Vagina (tissue), 2 donors: ENCODE data around the gene ZNF787. TPM values are rescaled to one million over a fixed set of nuclear protein-coding genes. Genes with fewer than 3 reads are reported as not detected.
A peak's percentile ranks its signal among the peaks of the same experiment; 100 is the strongest.

Experiments used
- DNase-seq, 2 donors: peaks; one replicate each; pipeline ENCODE4 v3.0.0-alpha.2; 2017; ENCODE audit errors: extremely low spot score in 2 of 2
- H3K27ac ChIP-seq: fragments of 200-600 bp; sonication (generic); one replicate; pipeline ENCODE4 v1.5.1; 2019
- H3K27me3 ChIP-seq: fragments of 200-600 bp; sonication (generic); one replicate; pipeline ENCODE4 v1.5.1; 2019
- H3K36me3 ChIP-seq, 2 donors: fragments of 200-600 bp; sonication (generic); one replicate each; pipeline ENCODE4 v1.5.1; 2017 to 2019
- H3K4me1 ChIP-seq: fragments of 200-600 bp; sonication (generic); one replicate; pipeline ENCODE4 v1.5.1; 2019
- H3K4me3 ChIP-seq, 2 donors: fragments of 200-600 bp; sonication (generic); 1 replicate in 1 of 2; 2 replicates in 1 of 2; pipeline ENCODE4 v1.5.1; 2016 to 2019
- H3K9me3 ChIP-seq: fragments of 200-600 bp; sonication (generic); one replicate; pipeline ENCODE4 v1.5.1; 2019
- POLR2A ChIP-seq, 2 donors: fragments of 450-650 bp; IDR thresholded peaks; one replicate each; pipeline ENCODE4 v1.6.1; 2017; ENCODE audit warnings: antibody characterized with exemption in 2 of 2, mild to moderate bottlenecking in 2 of 2, moderate library complexity in 2 of 2
- POLR2AphosphoS5 ChIP-seq, 2 donors: sonication (generic); formaldehyde crosslinking; IDR thresholded peaks; one replicate each; pipeline ENCODE4 v1.9.0; 2017; ENCODE audit warnings: antibody characterized with exemption in 2 of 2, mild to moderate bottlenecking in 2 of 2, low read depth in 1 of 2; ENCODE audit not compliant: insufficient read depth in 1 of 2
- intact Hi-C: fragments of 100-400 bp; cut with DNase I; formaldehyde crosslinking; loops from one replicate; pipeline ENCODE4 v1.15.1; 2023
- total RNA-seq: library from RNA; depleted of rRNA; stranded (reverse); fragments of >200 nt; gene quantifications from one replicate; pipeline ENCODE4 v1.2.3, GENCODE V29; 2016
- TF ChIP-seq, protein P1 (sequence below), 3 experiments: fragments of 450-650 bp in 2 of 3; fragments of 200-600 bp in 1 of 3; sonication (generic) in 1 of 3; IDR thresholded peaks; one replicate each; pipeline ENCODE4 v1.5.1; 2017 to 2019; ENCODE audit warnings: antibody characterized with exemption in 3 of 3, mild to moderate bottlenecking in 2 of 3, moderate library complexity in 2 of 3

ZNF787 gene
- total RNA-seq = 13.5 TPM

- Histone ChIP-seq H3K4me1 (peaks cover 47% of the 10 kb centered on the region), H3K9me3 (no peaks in the 10 kb centered on the region), H3K4me3 (peak within 1 kb of the TSS; percentile 81 to 84), H3K36me3 (no peaks in the 10 kb centered on the region), H3K27me3 (no peaks in the 10 kb centered on the region), H3K27ac (peak within 1 kb of the TSS; percentile 96)
- TF ChIP-seq POLR2AphosphoS5 (IDR thresholded peaks at IDR 0.05; ENCODE audit: insufficient read depth in 1 of 2, low read depth in 1 of 2) (peak; percentile 85 to 90), POLR2A (IDR thresholded peaks at IDR 0.05) (peak in 1 of 2 donors; percentile 18)
- TF ChIP-seq, protein P1, sequence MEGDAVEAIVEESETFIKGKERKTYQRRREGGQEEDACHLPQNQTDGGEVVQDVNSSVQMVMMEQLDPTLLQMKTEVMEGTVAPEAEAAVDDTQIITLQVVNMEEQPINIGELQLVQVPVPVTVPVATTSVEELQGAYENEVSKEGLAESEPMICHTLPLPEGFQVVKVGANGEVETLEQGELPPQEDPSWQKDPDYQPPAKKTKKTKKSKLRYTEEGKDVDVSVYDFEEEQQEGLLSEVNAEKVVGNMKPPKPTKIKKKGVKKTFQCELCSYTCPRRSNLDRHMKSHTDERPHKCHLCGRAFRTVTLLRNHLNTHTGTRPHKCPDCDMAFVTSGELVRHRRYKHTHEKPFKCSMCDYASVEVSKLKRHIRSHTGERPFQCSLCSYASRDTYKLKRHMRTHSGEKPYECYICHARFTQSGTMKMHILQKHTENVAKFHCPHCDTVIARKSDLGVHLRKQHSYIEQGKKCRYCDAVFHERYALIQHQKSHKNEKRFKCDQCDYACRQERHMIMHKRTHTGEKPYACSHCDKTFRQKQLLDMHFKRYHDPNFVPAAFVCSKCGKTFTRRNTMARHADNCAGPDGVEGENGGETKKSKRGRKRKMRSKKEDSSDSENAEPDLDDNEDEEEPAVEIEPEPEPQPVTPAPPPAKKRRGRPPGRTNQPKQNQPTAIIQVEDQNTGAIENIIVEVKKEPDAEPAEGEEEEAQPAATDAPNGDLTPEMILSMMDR (IDR thresholded peaks at IDR 0.05) = no peak
- DNase-seq = peak in 1 of 2 donors; percentile 98
- intact Hi-C loops = no loop called here
Measured at GRCh38 chr19:56121180-56122167, at the start of gene ZNF787. Gene ZNF787 (minus strand): TSS chr19:56121295. CDS start chr19:56103217, 18,078 bp downstream.

GRCh38 chr19:56170261-56170660 is 49.2 kb upstream of the ZNF787 start:
- Histone ChIP-seq H3K9me3 (no peaks in the 10 kb centered on the region), H3K27ac (no peak overlapping the region), H3K4me1 (no peaks in the 10 kb centered on the region), H3K27me3 (no peaks in the 10 kb centered on the region), H3K36me3 (no peaks in the 10 kb centered on the region), H3K4me3 (no peak overlapping the region)
- no peak for DNase-seq
- intact Hi-C loops = no loop called here
- TF ChIP-seq, protein P1 (IDR thresholded peaks at IDR 0.05) = no peak
- TF ChIP-seq POLR2AphosphoS5 (IDR thresholded peaks at IDR 0.05; ENCODE audit: insufficient read depth in 1 of 2, low read depth in 1 of 2) = no peak
- TF ChIP-seq POLR2A (IDR thresholded peaks at IDR 0.05) = no peak

DNA sequence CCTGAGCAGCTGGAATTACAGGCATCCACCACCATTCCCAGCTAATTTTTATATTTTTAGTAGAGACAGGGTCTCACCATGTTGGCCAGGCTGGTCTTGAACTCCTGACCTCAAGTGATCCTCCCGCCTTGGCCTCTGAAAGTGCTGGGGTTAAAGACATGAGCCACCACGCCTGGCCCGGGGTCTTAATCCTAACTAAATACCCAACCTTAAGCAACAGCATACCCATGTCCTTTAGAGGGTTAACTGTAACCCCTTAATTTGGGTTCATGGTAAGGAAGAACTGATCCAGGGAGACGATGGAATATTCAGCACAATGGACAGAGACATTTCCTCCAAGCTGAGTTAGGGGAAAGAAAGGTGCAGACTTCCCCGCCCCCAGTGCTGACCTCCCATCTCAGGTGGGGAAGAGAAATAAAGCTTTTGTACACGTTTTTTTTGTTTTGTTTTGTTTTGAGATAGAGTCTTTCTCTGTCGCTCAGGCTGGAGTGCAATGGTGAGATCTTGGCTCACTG is 46.0 kb upstream of the ZNF787 start:
- no peaks in the 10 kb centered on the region for H3K4me1 ChIP-seq
- no peak overlapping the region for H3K4me3 ChIP-seq
- TF ChIP-seq, protein P1 (IDR thresholded peaks at IDR 0.05) = no peak
- TF ChIP-seq POLR2AphosphoS5 (IDR thresholded peaks at IDR 0.05; ENCODE audit: insufficient read depth in 1 of 2, low read depth in 1 of 2) (no peak), POLR2A (IDR thresholded peaks at IDR 0.05) (no peak)
- H3K27me3 ChIP-seq = no peaks in the 10 kb centered on the region
- DNase-seq = no peak
- no peaks in the 10 kb centered on the region for H3K36me3 ChIP-seq
- H3K27ac ChIP-seq = no peak overlapping the region
- intact Hi-C loops = no loop called here
- H3K9me3 ChIP-seq = no peaks in the 10 kb centered on the region

DNA sequence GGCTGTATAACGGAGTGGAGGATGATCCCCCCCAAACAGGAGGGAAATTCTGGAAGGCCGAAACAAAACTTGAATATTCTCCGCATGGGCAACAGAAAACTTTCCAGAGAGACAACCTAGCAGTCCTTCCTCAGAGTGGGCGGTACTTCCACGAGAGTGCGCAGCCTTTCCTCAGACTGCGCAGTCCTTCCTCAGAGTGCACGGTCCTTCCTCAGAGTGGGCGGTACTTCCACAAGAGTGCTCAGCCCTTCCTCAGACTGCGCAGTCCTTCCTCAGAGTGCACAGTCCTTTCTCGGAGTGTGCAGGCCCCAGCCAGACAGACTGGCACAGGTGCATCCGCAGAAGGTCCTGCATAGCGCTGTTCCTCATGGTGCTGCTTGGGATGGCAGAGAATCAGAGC is 42.0 kb upstream of the ZNF787 start:
- no peaks in the 10 kb centered on the region for H3K9me3 ChIP-seq
- no peaks in the 10 kb centered on the region for H3K4me1 ChIP-seq
- H3K27ac ChIP-seq = no peak overlapping the region
- H3K27me3 ChIP-seq = no peaks in the 10 kb centered on the region
- DNase-seq = no peak
- no peak overlapping the region for H3K4me3 ChIP-seq
- TF ChIP-seq POLR2A (IDR thresholded peaks at IDR 0.05) = no peak
- no peak for TF ChIP-seq POLR2AphosphoS5 (IDR thresholded peaks at IDR 0.05; ENCODE audit: insufficient read depth in 1 of 2, low read depth in 1 of 2)
- TF ChIP-seq, protein P1 (IDR thresholded peaks at IDR 0.05) = no peak
- intact Hi-C loops = loop anchor here (5.0 kb wide), 1 partner anchor 71 kb away; no protein-coding TSS in a partner anchor
- H3K36me3 ChIP-seq = peaks cover 0 to 23% of the 10 kb centered on the region in 2 donors
